Activated T-cell treated with anti-CD3 and anti-CD28 coated beads, Interleukin-2, amount 50 U/mL, for 24 hours (primary cell): Measurements from ENCODE around the gene TMEM185A.
"Not testable (repeated sequence)": the region's sequence is repeated elsewhere in the genome, so short reads cannot be mapped to it uniquely, and the experiment has no call there.

ENCODE experiments used
- DNase-seq: peaks from one replicate; pipeline ENCODE4 v3.0.0-alpha.2; 2020
- H3K27ac Mint-ChIP-seq: 2 replicates; pipeline ENCODE4 v1.8.0; 2020; ENCODE audit warnings: mild to moderate bottlenecking, mixed read lengths
- H3K27me3 Mint-ChIP-seq: 2 replicates; pipeline ENCODE4 v1.8.0; 2020; ENCODE audit warnings: mixed read lengths
- H3K36me3 Mint-ChIP-seq: 2 replicates; pipeline ENCODE4 v1.8.0; 2020; ENCODE audit warnings: low read depth, mixed read lengths
- H3K4me1 Mint-ChIP-seq: 2 replicates; pipeline ENCODE4 v1.8.0; 2020; ENCODE audit warnings: low read depth, mixed read lengths
- H3K4me3 Mint-ChIP-seq: 2 replicates; pipeline ENCODE4 v1.8.0; 2020; ENCODE audit warnings: mild to moderate bottlenecking, moderate library complexity, mixed read lengths
- H3K9me3 Mint-ChIP-seq: 2 replicates; pipeline ENCODE4 v1.8.0; 2020; ENCODE audit warnings: mixed read lengths

The TMEM185A gene

GRCh38 chrX:149639568-149639967, 8.0 kb upstream of the TMEM185A start:
- no peak overlapping the region for H3K27ac Mint-ChIP-seq
- no peak overlapping the region for H3K4me3 Mint-ChIP-seq
- peaks cover 3% of the 10 kb centered on the region for H3K4me1 Mint-ChIP-seq
- no peak for DNase-seq
- no peaks in the 10 kb centered on the region for H3K36me3 Mint-ChIP-seq
- H3K9me3 Mint-ChIP-seq: no peaks in the 10 kb centered on the region
- H3K27me3 Mint-ChIP-seq: peaks cover 30% of the 10 kb centered on the region

GRCh38 chrX:149638860-149639259, 7.3 kb upstream of the TMEM185A start:
- DNase-seq: no peak
- no peaks in the 10 kb centered on the region for H3K9me3 Mint-ChIP-seq
- peaks cover 32% of the 10 kb centered on the region for H3K27me3 Mint-ChIP-seq
- no peak overlapping the region for H3K27ac Mint-ChIP-seq
- H3K36me3 Mint-ChIP-seq: no peaks in the 10 kb centered on the region
- H3K4me1 Mint-ChIP-seq: peaks cover 3% of the 10 kb centered on the region
- H3K4me3 Mint-ChIP-seq: no peak overlapping the region

- Mint-ChIP-seq H3K4me1 (peaks cover 26% of the 10 kb centered on the region), H3K27ac (no peak overlapping the region), H3K27me3 (peaks cover 39% of the 10 kb centered on the region), H3K9me3 (no peaks in the 10 kb centered on the region), H3K36me3 (peaks cover 3% of the 10 kb centered on the region), H3K4me3 (no peak overlapping the region)
- no peak for DNase-seq
These were observed 1.9 kb upstream of the TMEM185A start for GRCh38 chrX:149633511-149633910.

- peak overlapping the region; percentile 60 for H3K27ac Mint-ChIP-seq
- H3K4me1 Mint-ChIP-seq: peaks cover 38% of the 10 kb centered on the region
- peaks cover 3% of the 10 kb centered on the region for H3K36me3 Mint-ChIP-seq
- DNase-seq: no peak
- peaks cover 33% of the 10 kb centered on the region for H3K27me3 Mint-ChIP-seq
- H3K4me3 Mint-ChIP-seq: peak overlapping the region; percentile 84
- no peaks in the 10 kb centered on the region for H3K9me3 Mint-ChIP-seq
These were observed 835 bp downstream of the TMEM185A start for GRCh38 chrX:149630681-149631233.

- H3K36me3 Mint-ChIP-seq: peaks cover 3% of the 10 kb centered on the region
- H3K4me3 Mint-ChIP-seq: peak overlapping the region; percentile 84
- DNase-seq: no peak
- peaks cover 31% of the 10 kb centered on the region for H3K27me3 Mint-ChIP-seq
- H3K27ac Mint-ChIP-seq: no peak overlapping the region
- H3K4me1 Mint-ChIP-seq: peaks cover 47% of the 10 kb centered on the region
- no peaks in the 10 kb centered on the region for H3K9me3 Mint-ChIP-seq
These were observed 1.7 kb downstream of the TMEM185A start for GRCh38 chrX:149629730-149630387.

- H3K4me1 Mint-ChIP-seq: peaks cover 55% of the 10 kb centered on the region
- peaks cover 3% of the 10 kb centered on the region for H3K36me3 Mint-ChIP-seq
- H3K4me3 Mint-ChIP-seq: no peak overlapping the region
- no peak overlapping the region for H3K27ac Mint-ChIP-seq
- H3K27me3 Mint-ChIP-seq: peaks cover 28% of the 10 kb centered on the region
- H3K9me3 Mint-ChIP-seq: no peaks in the 10 kb centered on the region
- DNase-seq: no peak
These were observed 2.8 kb downstream of the TMEM185A start for GRCh38 chrX:149628768-149629167.

GRCh38 chrX:149628280-149628679, 3.3 kb downstream of the TMEM185A start:
- H3K27me3 Mint-ChIP-seq: peaks cover 24% of the 10 kb centered on the region
- no peaks in the 10 kb centered on the region for H3K9me3 Mint-ChIP-seq
- H3K4me1 Mint-ChIP-seq: peaks cover 57% of the 10 kb centered on the region
- no peak overlapping the region for H3K27ac Mint-ChIP-seq
- peaks cover 3% of the 10 kb centered on the region for H3K36me3 Mint-ChIP-seq
- DNase-seq: no peak
- H3K4me3 Mint-ChIP-seq: no peak overlapping the region

GRCh38 chrX:149626829-149627228, 4.8 kb downstream of the TMEM185A start:
- peaks cover 52% of the 10 kb centered on the region for H3K4me1 Mint-ChIP-seq
- H3K27me3 Mint-ChIP-seq: peaks cover 12% of the 10 kb centered on the region
- H3K4me3 Mint-ChIP-seq, H3K9me3 Mint-ChIP-seq, H3K36me3 Mint-ChIP-seq, H3K27ac Mint-ChIP-seq, DNase-seq: not testable (repeated sequence)

GRCh38 chrX:149619662-149620061, 11.9 kb downstream of the TMEM185A start:
- not testable (repeated sequence) for DNase-seq, H3K27me3 Mint-ChIP-seq, H3K4me3 Mint-ChIP-seq, H3K9me3 Mint-ChIP-seq, H3K27ac Mint-ChIP-seq, H3K36me3 Mint-ChIP-seq
- H3K4me1 Mint-ChIP-seq: peaks cover 22% of the 10 kb centered on the region

GRCh38 chrX:149618871-149619270, 12.7 kb downstream of the TMEM185A start:
- no peaks in the 10 kb centered on the region for H3K9me3 Mint-ChIP-seq
- peaks cover 22% of the 10 kb centered on the region for H3K4me1 Mint-ChIP-seq
- no peak overlapping the region for H3K27ac Mint-ChIP-seq
- peaks cover 15% of the 10 kb centered on the region for H3K27me3 Mint-ChIP-seq
- peaks cover 1% of the 10 kb centered on the region for H3K36me3 Mint-ChIP-seq
- H3K4me3 Mint-ChIP-seq: no peak overlapping the region
- no peak for DNase-seq

GRCh38 chrX:149611623-149612175, 19.9 kb downstream of the TMEM185A start:
- no peak for DNase-seq
- H3K4me3 Mint-ChIP-seq: no peak overlapping the region
- peaks cover 18% of the 10 kb centered on the region for H3K4me1 Mint-ChIP-seq
- H3K9me3 Mint-ChIP-seq: no peaks in the 10 kb centered on the region
- no peak overlapping the region for H3K27ac Mint-ChIP-seq
- peaks cover 15% of the 10 kb centered on the region for H3K36me3 Mint-ChIP-seq
- H3K27me3 Mint-ChIP-seq: peaks cover 21% of the 10 kb centered on the region

- Mint-ChIP-seq H3K27me3 (peaks cover 26% of the 10 kb centered on the region), H3K4me3 (no peak overlapping the region), H3K4me1 (peaks cover 12% of the 10 kb centered on the region), H3K36me3 (peaks cover 22% of the 10 kb centered on the region), H3K27ac (no peak overlapping the region), H3K9me3 (no peaks in the 10 kb centered on the region)
- DNase-seq: no peak
These were observed 21.1 kb downstream of the TMEM185A start for GRCh38 chrX:149610511-149610910.

- Mint-ChIP-seq H3K4me3 (no peak overlapping the region), H3K27me3 (peaks cover 16% of the 10 kb centered on the region), H3K4me1 (no peaks in the 10 kb centered on the region), H3K27ac (no peak overlapping the region), H3K36me3 (peaks cover 28% of the 10 kb centered on the region), H3K9me3 (no peaks in the 10 kb centered on the region)
- DNase-seq: no peak
These were observed 23.9 kb downstream of the TMEM185A start for GRCh38 chrX:149607699-149608098.

GRCh38 chrX:149605248-149605885, 26.2 kb downstream of the TMEM185A start:
- H3K9me3 Mint-ChIP-seq, H3K4me1 Mint-ChIP-seq, H3K27ac Mint-ChIP-seq, H3K4me3 Mint-ChIP-seq, DNase-seq: not testable (repeated sequence)
- H3K36me3 Mint-ChIP-seq: peaks cover 31% of the 10 kb centered on the region
- peaks cover 16% of the 10 kb centered on the region for H3K27me3 Mint-ChIP-seq

- not testable (repeated sequence) for H3K27ac Mint-ChIP-seq, DNase-seq, H3K27me3 Mint-ChIP-seq, H3K4me1 Mint-ChIP-seq, H3K4me3 Mint-ChIP-seq, H3K9me3 Mint-ChIP-seq, H3K36me3 Mint-ChIP-seq
These were observed 33.0 kb downstream of the TMEM185A start for GRCh38 chrX:149598603-149599002.
